ENCODE data around the gene UCP3.

Gene UCP3

GRCh38 chr11:74012074-74012809, 3.4 kb upstream of the UCP3 start (continued):
- TF ChIP-seq, protein P1, sequence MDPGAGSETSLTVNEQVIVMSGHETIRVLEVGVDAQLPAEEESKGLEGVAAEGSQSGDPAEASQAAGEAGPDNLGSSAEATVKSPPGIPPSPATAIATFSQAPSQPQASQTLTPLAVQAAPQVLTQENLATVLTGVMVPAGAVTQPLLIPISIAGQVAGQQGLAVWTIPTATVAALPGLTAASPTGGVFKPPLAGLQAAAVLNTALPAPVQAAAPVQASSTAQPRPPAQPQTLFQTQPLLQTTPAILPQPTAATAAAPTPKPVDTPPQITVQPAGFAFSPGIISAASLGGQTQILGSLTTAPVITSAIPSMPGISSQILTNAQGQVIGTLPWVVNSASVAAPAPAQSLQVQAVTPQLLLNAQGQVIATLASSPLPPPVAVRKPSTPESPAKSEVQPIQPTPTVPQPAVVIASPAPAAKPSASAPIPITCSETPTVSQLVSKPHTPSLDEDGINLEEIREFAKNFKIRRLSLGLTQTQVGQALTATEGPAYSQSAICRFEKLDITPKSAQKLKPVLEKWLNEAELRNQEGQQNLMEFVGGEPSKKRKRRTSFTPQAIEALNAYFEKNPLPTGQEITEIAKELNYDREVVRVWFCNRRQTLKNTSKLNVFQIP (CRISPR knock-in tag; IDR thresholded peaks at IDR 0.05; ENCODE audit: borderline replicate concordance, low read depth), result no peak
- TF ChIP-seq, protein P2, sequence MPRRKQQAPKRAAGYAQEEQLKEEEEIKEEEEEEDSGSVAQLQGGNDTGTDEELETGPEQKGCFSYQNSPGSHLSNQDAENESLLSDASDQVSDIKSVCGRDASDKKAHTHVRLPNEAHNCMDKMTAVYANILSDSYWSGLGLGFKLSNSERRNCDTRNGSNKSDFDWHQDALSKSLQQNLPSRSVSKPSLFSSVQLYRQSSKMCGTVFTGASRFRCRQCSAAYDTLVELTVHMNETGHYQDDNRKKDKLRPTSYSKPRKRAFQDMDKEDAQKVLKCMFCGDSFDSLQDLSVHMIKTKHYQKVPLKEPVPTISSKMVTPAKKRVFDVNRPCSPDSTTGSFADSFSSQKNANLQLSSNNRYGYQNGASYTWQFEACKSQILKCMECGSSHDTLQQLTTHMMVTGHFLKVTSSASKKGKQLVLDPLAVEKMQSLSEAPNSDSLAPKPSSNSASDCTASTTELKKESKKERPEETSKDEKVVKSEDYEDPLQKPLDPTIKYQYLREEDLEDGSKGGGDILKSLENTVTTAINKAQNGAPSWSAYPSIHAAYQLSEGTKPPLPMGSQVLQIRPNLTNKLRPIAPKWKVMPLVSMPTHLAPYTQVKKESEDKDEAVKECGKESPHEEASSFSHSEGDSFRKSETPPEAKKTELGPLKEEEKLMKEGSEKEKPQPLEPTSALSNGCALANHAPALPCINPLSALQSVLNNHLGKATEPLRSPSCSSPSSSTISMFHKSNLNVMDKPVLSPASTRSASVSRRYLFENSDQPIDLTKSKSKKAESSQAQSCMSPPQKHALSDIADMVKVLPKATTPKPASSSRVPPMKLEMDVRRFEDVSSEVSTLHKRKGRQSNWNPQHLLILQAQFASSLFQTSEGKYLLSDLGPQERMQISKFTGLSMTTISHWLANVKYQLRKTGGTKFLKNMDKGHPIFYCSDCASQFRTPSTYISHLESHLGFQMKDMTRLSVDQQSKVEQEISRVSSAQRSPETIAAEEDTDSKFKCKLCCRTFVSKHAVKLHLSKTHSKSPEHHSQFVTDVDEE (CRISPR knock-in tag; IDR thresholded peaks at IDR 0.05), result no peak

DNA sequence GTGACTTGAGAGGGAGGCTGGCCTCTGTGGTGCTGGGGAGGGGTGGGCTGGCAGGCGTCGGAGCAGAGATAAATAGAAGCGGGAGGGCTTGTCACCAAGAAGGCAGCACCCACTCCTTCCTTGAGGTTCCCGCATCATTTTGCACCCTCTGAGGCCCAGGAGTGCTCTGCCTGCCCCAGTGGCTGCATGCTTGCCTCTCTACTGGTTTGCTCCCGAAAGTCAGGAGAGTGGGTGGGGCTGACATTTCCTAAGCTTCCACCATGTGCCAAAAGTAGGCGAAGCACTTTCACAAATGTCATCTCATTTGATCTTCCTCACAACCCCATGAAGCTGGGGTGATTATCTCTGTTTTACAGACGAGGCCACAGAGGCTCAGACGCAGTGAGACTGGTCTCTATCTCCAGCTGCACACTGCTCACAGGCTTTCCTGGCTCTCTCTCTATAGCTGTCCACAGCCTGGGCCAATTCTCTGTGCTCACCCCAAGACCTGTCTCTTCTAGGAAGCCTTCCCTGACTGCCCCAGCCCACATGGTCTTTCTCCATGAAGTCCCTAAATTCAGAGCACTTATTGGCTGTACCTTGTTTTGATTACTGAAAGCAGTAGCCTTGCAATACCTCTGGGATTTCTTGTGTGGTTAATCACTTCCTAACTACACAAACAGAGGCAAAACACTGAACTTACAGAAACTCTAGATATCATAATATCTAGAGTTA, 2.6 kb upstream of the UCP3 start:
- ATAC-seq, result no peak
- TF ChIP-seq, protein P2 (CRISPR knock-in tag; IDR thresholded peaks at IDR 0.05), result no peak
- TF ChIP-seq OSR1 (CRISPR knock-in tag; IDR thresholded peaks at IDR 0.05) (no peak), BACH2 (CRISPR knock-in tag; IDR thresholded peaks at IDR 0.05; ENCODE audit: borderline replicate concordance) (no peak), GLIS3 (CRISPR knock-in tag; IDR thresholded peaks at IDR 0.05) (no peak), ZNF565 (CRISPR knock-in tag; conservative IDR thresholded peaks at IDR 0.05; ENCODE audit: low read depth) (no peak), ZNF70 (CRISPR knock-in tag; IDR thresholded peaks at IDR 0.05) (no peak), ESRRG (CRISPR knock-in tag; IDR thresholded peaks at IDR 0.05) (no peak), ZFP30 (CRISPR knock-in tag; IDR thresholded peaks at IDR 0.05) (no peak), ZNF8 (CRISPR knock-in tag; IDR thresholded peaks at IDR 0.05) (no peak), CSDC2 (CRISPR knock-in tag; IDR thresholded peaks at IDR 0.05) (no peak), CREB5 (CRISPR knock-in tag; IDR thresholded peaks at IDR 0.05; ENCODE audit: low read depth) (no peak), ZFP3 (CRISPR knock-in tag; IDR thresholded peaks at IDR 0.05) (no peak), TCF4 (CRISPR knock-in tag; IDR thresholded peaks at IDR 0.05; ENCODE audit: borderline replicate concordance) (no peak), CSRNP3 (CRISPR knock-in tag; IDR thresholded peaks at IDR 0.05) (no peak), PPARA (CRISPR knock-in tag; IDR thresholded peaks at IDR 0.05; ENCODE audit: borderline replicate concordance) (no peak), ISL1 (CRISPR knock-in tag; IDR thresholded peaks at IDR 0.05) (no peak), RARB (CRISPR knock-in tag; IDR thresholded peaks at IDR 0.05) (no peak)
- TF ChIP-seq, protein P1 (CRISPR knock-in tag; IDR thresholded peaks at IDR 0.05; ENCODE audit: borderline replicate concordance, low read depth), result no peak

All from SK-N-SH treated with all-trans-retinoic acid at 6 μM for 48 hours (cell line).